BLaER1 treated with 17β-estradiol and CSF1 and Interleukin-3, amounts not matched to agents 10 nM and 100 nM (cell line): Measurements from ENCODE around the gene JAGN1.
"Not testable (repeated sequence)": the region's sequence is repeated elsewhere in the genome, so short reads cannot be mapped to it uniquely, and the experiment has no call there.

Source experiments
- H3K27ac ChIP-seq, 11 experiments: shearing (Covaris generic); formaldehyde crosslinking; 2 replicates each; pipeline ENCODE4 v1.8.1; 2022
- H3K27me3 ChIP-seq, 11 experiments: shearing (Covaris generic); formaldehyde crosslinking; 2 replicates each; pipeline ENCODE4 v1.8.1; 2022
- H3K36me3 ChIP-seq, 11 experiments: shearing (Covaris generic); formaldehyde crosslinking; 2 replicates each; pipeline ENCODE4 v1.8.1; 2022
- H3K4me1 ChIP-seq, 10 experiments: shearing (Covaris generic); formaldehyde crosslinking; 2 replicates each; pipeline ENCODE4 v1.8.1; 2022
- H3K4me2 ChIP-seq, 11 experiments: shearing (Covaris generic); formaldehyde crosslinking; 2 replicates each; pipeline ENCODE4 v1.8.1; 2022
- H3K4me3 ChIP-seq, 10 experiments: shearing (Covaris generic); formaldehyde crosslinking; 2 replicates each; pipeline ENCODE4 v1.8.1; 2022
- H3K9ac ChIP-seq, 11 experiments: shearing (Covaris generic); formaldehyde crosslinking; 2 replicates each; pipeline ENCODE4 v1.8.1; 2022
- H3K9me3 ChIP-seq, 11 experiments: shearing (Covaris generic); formaldehyde crosslinking; replicated peaks in 1 of 11; 2 replicates each; pipeline ENCODE4 v1.8.1; 2022
- H4K20me1 ChIP-seq, 11 experiments: shearing (Covaris generic); formaldehyde crosslinking; 2 replicates each; pipeline ENCODE4 v1.8.1; 2022
- Cebpa-rat ChIP-seq, 11 experiments: shearing (Covaris generic); IDR thresholded peaks; 2 replicates each; pipeline ENCODE4 v1.8.1; 2022

Gene JAGN1

GRCh38 chr3:9864200-9864927, 26.0 kb upstream of the JAGN1 start:
- Histone ChIP-seq H4K20me1 (no peaks in the 10 kb centered on the region), H3K4me2 (0 out of 22 replicates have a peak overlapping the region, but pooled peaks of 1 of the 11 experiments have one; percentile 14), H3K9ac (no peak overlapping the region), H3K27ac (no peak overlapping the region), H3K9me3 (no peaks in the 10 kb centered on the region), H3K27me3 (peaks cover 5 to 12% (median 9%) of the 10 kb centered on the region in 11 experiments; a peak in 13 of 22 replicates), H3K36me3 (no peaks in the 10 kb centered on the region), H3K4me3 (no peak overlapping the region), H3K4me1 (peaks cover 0 to 7% (median 0%) of the 10 kb centered on the region in 10 experiments; a peak in 3 of 20 replicates)
- TF ChIP-seq Cebpa-rat (IDR thresholded peaks at IDR 0.05): no peak

DNA sequence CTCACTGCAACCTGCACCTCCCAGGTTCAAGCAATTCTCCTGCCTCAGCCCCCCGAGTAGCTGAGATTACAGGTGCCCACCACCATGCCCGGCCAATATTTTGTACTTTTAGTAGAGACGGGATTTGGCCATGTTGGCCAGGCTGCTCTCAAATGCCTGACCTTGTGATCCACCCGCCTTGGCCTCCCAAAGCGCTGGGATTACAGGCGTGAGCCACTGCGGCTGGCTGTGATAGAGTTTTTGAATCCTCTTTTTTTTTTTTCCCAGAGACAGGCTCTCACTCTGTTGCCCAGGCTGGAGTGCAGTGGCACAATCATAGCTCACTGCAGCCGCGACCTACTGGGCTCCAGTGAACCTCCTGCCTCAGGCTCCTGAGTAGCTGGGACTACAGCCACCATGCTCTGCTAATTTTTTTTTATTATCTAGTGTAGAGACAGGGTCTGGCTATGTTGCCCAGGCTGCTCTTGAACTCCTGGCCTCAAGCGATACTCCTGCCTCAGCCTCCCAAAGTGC, 25.2 kb upstream of the JAGN1 start:
- not testable (repeated sequence) for H4K20me1 ChIP-seq, H3K9ac ChIP-seq, H3K4me1 ChIP-seq, H3K36me3 ChIP-seq, H3K4me2 ChIP-seq, H3K9me3 ChIP-seq, H3K4me3 ChIP-seq, H3K27ac ChIP-seq
- H3K27me3 ChIP-seq: peaks cover 5 to 12% (median 9%) of the 10 kb centered on the region in 11 experiments; a peak in 13 of 22 replicates

GRCh38 chr3:9866639-9867038, 23.8 kb upstream of the JAGN1 start:
- peaks cover 0 to 7% (median 0%) of the 10 kb centered on the region in 10 experiments; a peak in 3 of 20 replicates for H3K4me1 ChIP-seq
- H3K9me3 ChIP-seq: no peaks in the 10 kb centered on the region
- H3K36me3 ChIP-seq: no peaks in the 10 kb centered on the region
- TF ChIP-seq Cebpa-rat (IDR thresholded peaks at IDR 0.05): no peak
- peaks cover 5 to 12% (median 9%) of the 10 kb centered on the region in 11 experiments; a peak in 13 of 22 replicates for H3K27me3 ChIP-seq
- no peak overlapping the region for H3K9ac ChIP-seq
- no peak overlapping the region for H3K4me2 ChIP-seq
- no peak overlapping the region for H3K27ac ChIP-seq
- H4K20me1 ChIP-seq: no peaks in the 10 kb centered on the region
- no peak overlapping the region for H3K4me3 ChIP-seq

GRCh38 chr3:9867106-9867505, 23.3 kb upstream of the JAGN1 start:
- H3K36me3 ChIP-seq: no peaks in the 10 kb centered on the region
- TF ChIP-seq Cebpa-rat (IDR thresholded peaks at IDR 0.05): no peak

GRCh38 chr3:9869955-9870354, 20.5 kb upstream of the JAGN1 start:
- H3K9me3 ChIP-seq: no peaks in the 10 kb centered on the region
- H3K4me2 ChIP-seq: no peak overlapping the region
- no peak overlapping the region for H3K4me3 ChIP-seq
- H4K20me1 ChIP-seq: no peaks in the 10 kb centered on the region
- H3K36me3 ChIP-seq: no peaks in the 10 kb centered on the region
- H3K27me3 ChIP-seq: no peaks in the 10 kb centered on the region
- H3K4me1 ChIP-seq: no peaks in the 10 kb centered on the region
- no peak overlapping the region for H3K9ac ChIP-seq
- H3K27ac ChIP-seq: no peak overlapping the region
- TF ChIP-seq Cebpa-rat (IDR thresholded peaks at IDR 0.05): no peak

More at GRCh38 chr3:9867106-9867505, 23.3 kb upstream of the JAGN1 start:
- Histone ChIP-seq H3K27me3 (peaks cover 3 to 8% (median 6%) of the 10 kb centered on the region in 11 experiments; a peak in 12 of 22 replicates), H3K27ac (no peak overlapping the region), H3K9ac (no peak overlapping the region), H3K4me2 (no peak overlapping the region), H4K20me1 (no peaks in the 10 kb centered on the region), H3K4me3 (no peak overlapping the region), H3K4me1 (peaks cover 0 to 7% (median 0%) of the 10 kb centered on the region in 10 experiments; a peak in 3 of 20 replicates), H3K9me3 (no peaks in the 10 kb centered on the region)

DNA sequence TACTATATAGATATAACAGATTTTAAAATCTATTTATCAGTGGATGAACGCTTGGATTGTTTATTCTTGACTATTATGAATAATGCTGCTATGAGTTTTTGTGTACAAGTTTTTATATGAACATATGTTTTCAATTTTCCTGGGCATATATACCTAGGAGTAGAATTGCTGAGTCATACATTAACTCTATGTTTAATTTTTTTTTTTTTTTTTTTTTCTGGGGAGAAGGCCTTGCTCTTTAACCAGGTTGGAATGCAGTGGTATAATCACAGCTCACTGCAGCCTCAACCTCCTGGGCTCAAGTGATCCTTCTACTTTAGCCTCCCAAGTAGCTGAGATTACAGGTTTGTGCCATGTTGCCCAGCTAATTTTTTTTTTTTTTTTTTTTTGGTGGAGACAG, 19.4 kb upstream of the JAGN1 start:
- Histone ChIP-seq H3K4me2 (no peak overlapping the region), H3K27me3 (no peaks in the 10 kb centered on the region), H3K4me3 (no peak overlapping the region), H3K9me3 (no peaks in the 10 kb centered on the region), H4K20me1 (no peaks in the 10 kb centered on the region), H3K4me1 (no peaks in the 10 kb centered on the region), H3K9ac (no peak overlapping the region), H3K27ac (no peak overlapping the region), H3K36me3 (no peaks in the 10 kb centered on the region)
- no peak for TF ChIP-seq Cebpa-rat (IDR thresholded peaks at IDR 0.05)

- not testable (repeated sequence) for H3K9me3 ChIP-seq, H3K4me2 ChIP-seq, H4K20me1 ChIP-seq, H3K36me3 ChIP-seq, H3K27ac ChIP-seq, H3K9ac ChIP-seq, H3K27me3 ChIP-seq, H3K4me1 ChIP-seq, H3K4me3 ChIP-seq
Observed at GRCh38 chr3:9872067-9872466, 18.3 kb upstream of the JAGN1 start.

GRCh38 chr3:9875448-9875847, 15.0 kb upstream of the JAGN1 start:
- Histone ChIP-seq H3K4me1 (no peaks in the 10 kb centered on the region), H4K20me1 (no peaks in the 10 kb centered on the region), H3K4me2 (no peak overlapping the region), H3K27me3 (no peaks in the 10 kb centered on the region), H3K4me3 (no peak overlapping the region), H3K36me3 (no peaks in the 10 kb centered on the region), H3K9me3 (no peaks in the 10 kb centered on the region), H3K27ac (no peak overlapping the region), H3K9ac (no peak overlapping the region)
- TF ChIP-seq Cebpa-rat (IDR thresholded peaks at IDR 0.05): no peak

DNA sequence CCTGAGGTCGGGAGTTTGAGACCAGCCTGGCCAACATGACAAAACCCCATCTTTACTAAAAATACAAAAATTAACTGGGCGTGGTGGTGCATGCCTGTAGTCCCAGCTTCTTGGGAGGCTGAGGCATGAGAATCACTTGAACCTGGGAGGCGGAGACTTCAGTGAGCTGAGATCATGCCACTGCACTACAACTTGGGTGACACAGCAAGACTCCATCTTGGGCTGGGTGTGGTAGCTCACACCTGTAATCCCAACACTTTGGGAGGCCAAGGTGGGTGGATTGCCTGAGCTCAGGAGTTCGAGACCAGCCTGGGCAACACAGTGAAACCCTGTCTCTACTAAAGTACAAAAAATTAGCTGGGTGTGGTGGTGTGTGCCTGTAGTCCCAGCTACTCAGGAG, 14.2 kb upstream of the JAGN1 start:
- not testable (repeated sequence) for H3K4me2 ChIP-seq, H3K4me3 ChIP-seq, H4K20me1 ChIP-seq, H3K9me3 ChIP-seq, H3K27ac ChIP-seq, H3K4me1 ChIP-seq, H3K36me3 ChIP-seq, H3K9ac ChIP-seq, H3K27me3 ChIP-seq

- Histone ChIP-seq H3K27ac (no peak overlapping the region), H3K4me2 (no peak overlapping the region), H3K36me3 (no peaks in the 10 kb centered on the region), H3K4me3 (no peak overlapping the region), H3K9ac (no peak overlapping the region), H3K4me1 (no peaks in the 10 kb centered on the region), H3K27me3 (no peaks in the 10 kb centered on the region), H4K20me1 (no peaks in the 10 kb centered on the region), H3K9me3 (no peaks in the 10 kb centered on the region)
- no peak for TF ChIP-seq Cebpa-rat (IDR thresholded peaks at IDR 0.05)
Observed at GRCh38 chr3:9876991-9877390, 13.4 kb upstream of the JAGN1 start.
